Stomach (tissue), 9 donors: Measurements from ENCODE around the gene SSTR3. TPM values are rescaled to one million over a fixed set of nuclear protein-coding genes. Genes with fewer than 3 reads are reported as not detected.

ENCODE experiments used
- DNase-seq, 2 donors: peaks; one replicate each; pipeline versions ENCODE4 v3.0.0 to v3.0.0-alpha.2; 2013 to 2019
- H3K27ac ChIP-seq, 5 donors: fragments of 200-600 bp in 4 of 5; sonication (generic) in 4 of 5; one replicate each; pipeline ENCODE4 v1.5.1; 2013 to 2019; ENCODE audit warnings: mild to moderate bottlenecking in 1 of 5, moderate library complexity in 1 of 5
- H3K27me3 ChIP-seq, 3 donors: fragments of 200-600 bp; sonication (generic); one replicate each; pipeline ENCODE4 v1.5.1; 2017 to 2019; ENCODE audit warnings: mixed run types in 1 of 3
- H3K36me3 ChIP-seq, 4 donors: fragments of 200-600 bp; sonication (generic); 1 replicate in 3 of 4; 2 replicates in 1 of 4; pipeline ENCODE4 v1.5.1; 2016 to 2019
- H3K4me1 ChIP-seq, 4 donors: fragments of 200-600 bp; sonication (generic); one replicate each; pipeline ENCODE4 v1.5.1; 2016 to 2019
- H3K4me3 ChIP-seq, 4 donors: fragments of 200-600 bp; sonication (generic) in 3 of 4; one replicate each; pipeline ENCODE4 v1.5.1; 2016 to 2019; ENCODE audit warnings: mild to moderate bottlenecking in 1 of 4
- H3K9me3 ChIP-seq, 4 donors: fragments of 200-600 bp; sonication (generic); one replicate each; pipeline ENCODE4 v1.5.1; 2016 to 2019
- EP300 ChIP-seq: sonication (generic); formaldehyde crosslinking; IDR thresholded peaks from one replicate; pipeline ENCODE4 v1.6.1; 2017; ENCODE audit warnings: antibody characterized with exemption
- POLR2A ChIP-seq, 4 donors: fragments of 450-650 bp; IDR thresholded peaks; one replicate each; pipeline ENCODE4 v1.6.1; 2016; ENCODE audit warnings: antibody characterized with exemption in 4 of 4, control low read depth in 2 of 4, mild to moderate bottlenecking in 1 of 4, moderate library complexity in 1 of 4
- POLR2AphosphoS5 ChIP-seq, 3 donors: sonication (generic); formaldehyde crosslinking; IDR thresholded peaks; one replicate each; pipeline ENCODE4 v1.6.1; 2016; ENCODE audit warnings: antibody characterized with exemption in 3 of 3
- WGBS, 5 donors: extraction: QIAGEN DNeasy Blood & Tissue Kit in 3 of 5; methylation state at CpG; one replicate each; pipeline versions ENCODE4 v1.1.5 to v1.1.7; 2013 to 2018; 5-methylcytosine and 5-hydroxymethylcytosine counted together
- intact Hi-C: fragments of 100-400 bp; cut with DNase I; formaldehyde crosslinking; loops from one replicate; pipeline ENCODE4 v1.15.1; 2023; ENCODE audit warnings: low total_unique reads
- polyA plus RNA-seq, 3 donors: library from polyadenylated mRNA; stranded (reverse); fragments of 200-250 nt; gene quantifications; one replicate each; pipeline ENCODE4 v1.2.3, GENCODE V29; 2013
- total RNA-seq, 5 donors: library from RNA; depleted of rRNA; stranded (reverse); fragments of >200 nt; gene quantifications; one replicate each; pipeline versions ENCODE4 v1.1.0 to v1.2.3, GENCODE V29; 2014 to 2016
- TF ChIP-seq, protein P1 (sequence below), 7 experiments: fragments of 450-650 bp in 4 of 7; fragments of 200-600 bp in 3 of 7; sonication (generic) in 3 of 7; IDR thresholded peaks; one replicate each; pipeline ENCODE4 v1.5.1; 2016 to 2019; ENCODE audit warnings: antibody characterized with exemption in 7 of 7, control low read depth in 2 of 7, mild to moderate bottlenecking in 1 of 7
- donor health status: healthy with polysubstance abuse.
- donor health status: Bipolar disorder and iron deficiency.
- donor health status: healthy.

SSTR3 gene
- total and polyA plus RNA-seq, 8 donors: 0.05 to 0.37 (median 0.12) TPM; not detected in 5

DNA sequence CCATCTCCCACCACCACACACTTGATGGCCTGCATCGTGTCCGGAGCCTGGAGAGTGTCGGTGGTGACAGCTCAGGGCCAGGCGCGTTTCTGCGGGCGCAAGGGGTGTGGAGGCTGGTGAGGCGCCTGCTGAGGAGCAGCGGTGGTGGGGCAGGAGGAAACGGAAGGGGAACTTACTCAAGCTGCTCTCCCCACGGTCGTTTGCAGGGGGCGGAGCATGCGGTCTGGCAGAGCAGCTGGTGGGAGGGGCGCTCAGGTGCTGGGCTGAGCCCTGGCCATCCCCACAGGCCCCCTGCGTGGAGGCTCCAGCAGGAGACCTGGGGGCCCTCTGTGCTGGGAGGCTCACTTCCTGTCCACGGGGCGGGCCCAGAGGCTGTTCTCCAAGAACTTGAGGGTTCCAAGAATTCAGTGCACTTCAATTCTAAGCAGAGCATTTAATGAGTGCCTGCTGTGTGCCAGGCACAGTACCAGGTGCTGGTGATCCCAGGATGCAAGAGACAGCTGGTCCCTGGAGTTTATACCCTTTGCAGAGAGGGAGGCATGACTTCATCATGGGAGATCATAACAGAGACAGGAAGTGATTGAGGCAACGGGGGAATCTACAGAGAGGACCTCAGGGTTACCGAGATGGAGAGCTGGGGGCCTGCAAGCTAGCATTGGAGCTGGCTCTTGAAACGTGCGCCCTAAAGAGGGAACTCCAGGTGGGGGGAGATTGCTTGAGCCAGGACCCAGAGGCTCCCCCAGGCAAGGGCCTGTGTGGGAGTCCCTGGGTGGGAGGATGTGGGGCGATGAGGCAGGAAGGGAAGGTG is 32.0 kb upstream of the SSTR3 start, which contains the start of gene RAC2:
RAC2 (minus strand) TSS at position 156 of the 808 bp plus-strand sequence; CDS start at position 35, 121 bp downstream.
- WGBS, 5 donors: 13 to 50% (median 16%) methylated on average over 5 to 23 of the region's 23 CpGs
- DNase-seq: peak; percentile 78 to 89
- intact Hi-C loops: no loop called here
- Histone ChIP-seq H3K9me3 (no peaks in the 10 kb centered on the region), H3K36me3 (no peaks in the 10 kb centered on the region), H3K4me1 (peaks cover 0 to 51% (median 16%) of the 10 kb centered on the region in 4 donors), H3K27ac (peak within 1 kb of the TSS; percentile 19 to 85 (median 67)), H3K27me3 (peaks cover 5 to 59% (median 11%) of the 10 kb centered on the region in 3 donors), H3K4me3 (peak within 1 kb of the TSS; percentile 35 to 49 (median 44))
- TF ChIP-seq, protein P1, sequence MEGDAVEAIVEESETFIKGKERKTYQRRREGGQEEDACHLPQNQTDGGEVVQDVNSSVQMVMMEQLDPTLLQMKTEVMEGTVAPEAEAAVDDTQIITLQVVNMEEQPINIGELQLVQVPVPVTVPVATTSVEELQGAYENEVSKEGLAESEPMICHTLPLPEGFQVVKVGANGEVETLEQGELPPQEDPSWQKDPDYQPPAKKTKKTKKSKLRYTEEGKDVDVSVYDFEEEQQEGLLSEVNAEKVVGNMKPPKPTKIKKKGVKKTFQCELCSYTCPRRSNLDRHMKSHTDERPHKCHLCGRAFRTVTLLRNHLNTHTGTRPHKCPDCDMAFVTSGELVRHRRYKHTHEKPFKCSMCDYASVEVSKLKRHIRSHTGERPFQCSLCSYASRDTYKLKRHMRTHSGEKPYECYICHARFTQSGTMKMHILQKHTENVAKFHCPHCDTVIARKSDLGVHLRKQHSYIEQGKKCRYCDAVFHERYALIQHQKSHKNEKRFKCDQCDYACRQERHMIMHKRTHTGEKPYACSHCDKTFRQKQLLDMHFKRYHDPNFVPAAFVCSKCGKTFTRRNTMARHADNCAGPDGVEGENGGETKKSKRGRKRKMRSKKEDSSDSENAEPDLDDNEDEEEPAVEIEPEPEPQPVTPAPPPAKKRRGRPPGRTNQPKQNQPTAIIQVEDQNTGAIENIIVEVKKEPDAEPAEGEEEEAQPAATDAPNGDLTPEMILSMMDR (IDR thresholded peaks at IDR 0.05): no peak
- peak in 2 of 3 donors; percentile 51 to 57 for TF ChIP-seq POLR2AphosphoS5 (IDR thresholded peaks at IDR 0.05)

DNA sequence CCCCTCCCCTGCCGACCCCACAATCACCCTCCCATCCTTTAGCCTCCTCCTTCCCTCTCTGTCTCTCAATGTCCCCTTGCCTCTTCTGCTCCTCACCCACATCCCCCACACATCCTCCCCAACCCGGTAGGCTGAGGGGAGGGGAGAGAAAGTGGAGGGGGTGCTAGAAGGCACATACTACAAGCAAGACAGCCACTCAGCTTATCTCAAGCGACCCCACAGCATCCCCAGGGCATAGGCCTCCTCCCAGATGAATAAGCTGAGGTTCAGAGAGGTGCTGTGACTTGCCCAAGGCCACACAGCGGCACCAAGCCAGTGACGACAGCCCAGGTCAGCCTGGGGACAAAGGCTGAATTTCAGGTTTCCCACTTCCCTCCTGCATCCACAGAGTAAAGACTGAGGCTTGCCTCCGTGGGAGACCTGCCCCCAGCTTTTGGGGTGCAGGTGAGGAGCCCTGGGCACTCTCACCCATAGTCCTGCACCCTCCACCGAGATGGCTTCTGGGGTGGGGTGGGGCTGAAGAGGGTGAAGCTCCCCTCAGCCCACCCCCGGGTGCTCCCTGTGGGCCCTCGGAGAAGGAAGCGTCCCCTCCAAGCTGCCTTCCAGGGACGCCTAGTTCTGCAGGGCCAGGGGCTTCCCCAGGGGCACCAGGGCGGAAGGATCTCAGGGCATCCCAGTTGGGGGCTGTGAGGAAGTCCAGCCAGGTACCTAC is 31.3 kb upstream of the SSTR3 start:
- intact Hi-C loops: no loop called here
- Histone ChIP-seq H3K27ac (peak overlapping the region; percentile 19 to 85 (median 67)), H3K27me3 (peaks cover 5 to 67% (median 11%) of the 10 kb centered on the region in 3 donors), H3K9me3 (no peaks in the 10 kb centered on the region), H3K4me3 (peak overlapping the region; percentile 35 to 49 (median 44)), H3K4me1 (peaks cover 0 to 58% (median 16%) of the 10 kb centered on the region in 4 donors), H3K36me3 (no peaks in the 10 kb centered on the region)
- WGBS, 5 donors: 40 to 55% (median 43%) methylated on average over 9 to 12 of the region's 12 CpGs
- no peak for TF ChIP-seq POLR2A (IDR thresholded peaks at IDR 0.05)
- no peak for TF ChIP-seq POLR2AphosphoS5 (IDR thresholded peaks at IDR 0.05)
- TF ChIP-seq EP300: no peak
- TF ChIP-seq, protein P1 (IDR thresholded peaks at IDR 0.05): no peak
- DNase-seq: no peak

DNA sequence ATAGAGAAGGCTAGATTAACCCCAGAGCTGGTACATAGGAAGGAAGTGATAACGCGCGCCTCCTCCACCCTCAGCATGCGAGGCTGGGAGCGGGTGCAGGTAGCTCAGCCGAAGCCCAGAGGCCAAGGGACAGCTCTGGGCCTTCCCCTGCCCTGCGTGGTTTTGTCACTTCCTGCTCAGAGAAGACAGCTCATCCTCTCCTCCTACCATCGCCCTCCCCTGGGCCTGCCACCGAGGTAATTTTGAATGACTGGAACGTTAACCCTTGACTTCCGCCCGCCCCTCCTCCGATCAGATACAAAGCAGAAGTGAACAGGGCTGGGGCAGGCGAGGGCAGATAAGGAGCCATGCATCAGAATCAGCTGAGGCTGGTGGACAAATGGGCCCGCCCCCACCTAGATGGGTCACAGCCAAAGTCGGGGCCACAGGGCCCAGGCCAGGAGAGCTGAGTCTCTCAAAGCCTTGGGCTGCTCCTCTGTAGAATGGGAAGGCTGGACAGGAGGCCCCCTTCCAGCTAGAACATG is 30.2 kb upstream of the SSTR3 start:
- WGBS, 5 donors: 16 to 26% (median 20%) methylated on average over 14 to 16 of the region's 16 CpGs
- peak; percentile 74 to 78 for DNase-seq
- Histone ChIP-seq H3K9me3 (no peaks in the 10 kb centered on the region), H3K4me3 (peak overlapping the region in 3 of 4 donors; percentile 43 to 49 (median 46)), H3K4me1 (peaks cover 0 to 66% (median 16%) of the 10 kb centered on the region in 4 donors), H3K36me3 (no peaks in the 10 kb centered on the region), H3K27ac (peak overlapping the region; percentile 6 to 85 (median 67)), H3K27me3 (peaks cover 5 to 73% (median 11%) of the 10 kb centered on the region in 3 donors)
- intact Hi-C loops: no loop called here
- TF ChIP-seq POLR2A (IDR thresholded peaks at IDR 0.05) (no peak), POLR2AphosphoS5 (IDR thresholded peaks at IDR 0.05) (peak in 2 of 3 donors; percentile 47 to 55), EP300 (no peak)
- TF ChIP-seq, protein P1 (IDR thresholded peaks at IDR 0.05): no peak
